ENCODE data around the gene CISD3.

DNA sequence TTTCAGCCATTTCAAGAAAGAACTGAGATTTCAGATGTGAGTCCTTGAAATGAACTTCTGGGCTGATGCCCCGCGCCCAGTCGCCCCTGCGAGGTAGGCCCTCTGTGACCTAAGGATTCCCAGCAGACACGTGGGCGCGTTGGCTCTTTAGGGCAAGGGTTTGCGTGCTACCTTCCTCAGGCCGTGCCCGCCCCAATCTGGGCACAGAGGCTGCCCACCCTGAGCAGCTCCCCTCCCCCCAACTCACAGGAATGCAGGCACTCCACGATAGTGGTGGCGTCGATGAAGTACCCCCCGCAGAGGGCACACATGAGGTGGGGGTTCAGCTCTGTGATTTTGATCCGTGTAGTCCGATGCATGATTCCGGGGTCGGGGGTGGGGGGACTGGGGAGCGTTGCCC lies 9.9 kb downstream of the CISD3 start:
- TF ChIP-seq, protein P1, sequence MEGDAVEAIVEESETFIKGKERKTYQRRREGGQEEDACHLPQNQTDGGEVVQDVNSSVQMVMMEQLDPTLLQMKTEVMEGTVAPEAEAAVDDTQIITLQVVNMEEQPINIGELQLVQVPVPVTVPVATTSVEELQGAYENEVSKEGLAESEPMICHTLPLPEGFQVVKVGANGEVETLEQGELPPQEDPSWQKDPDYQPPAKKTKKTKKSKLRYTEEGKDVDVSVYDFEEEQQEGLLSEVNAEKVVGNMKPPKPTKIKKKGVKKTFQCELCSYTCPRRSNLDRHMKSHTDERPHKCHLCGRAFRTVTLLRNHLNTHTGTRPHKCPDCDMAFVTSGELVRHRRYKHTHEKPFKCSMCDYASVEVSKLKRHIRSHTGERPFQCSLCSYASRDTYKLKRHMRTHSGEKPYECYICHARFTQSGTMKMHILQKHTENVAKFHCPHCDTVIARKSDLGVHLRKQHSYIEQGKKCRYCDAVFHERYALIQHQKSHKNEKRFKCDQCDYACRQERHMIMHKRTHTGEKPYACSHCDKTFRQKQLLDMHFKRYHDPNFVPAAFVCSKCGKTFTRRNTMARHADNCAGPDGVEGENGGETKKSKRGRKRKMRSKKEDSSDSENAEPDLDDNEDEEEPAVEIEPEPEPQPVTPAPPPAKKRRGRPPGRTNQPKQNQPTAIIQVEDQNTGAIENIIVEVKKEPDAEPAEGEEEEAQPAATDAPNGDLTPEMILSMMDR (IDR thresholded peaks at IDR 0.05) = no peak
- no peak for TF ChIP-seq EZH2 (IDR thresholded peaks at IDR 0.05; ENCODE audit: borderline replicate concordance, insufficient read depth, low read depth, low read length, poor library complexity, severe bottlenecking)
